Body of pancreas (tissue), 4 donors: ENCODE results near the gene NEDD4.

Experiments
- CTCF ChIP-seq, 7 experiments: fragments of 450-650 bp in 4 of 7; fragments of 200-600 bp in 3 of 7; sonication (generic) in 3 of 7; IDR thresholded peaks; one replicate each; pipeline ENCODE4 v1.5.1; 2016 to 2019; ENCODE audit warnings: antibody characterized with exemption in 7 of 7
- POLR2A ChIP-seq, 3 donors: fragments of 450-650 bp; IDR thresholded peaks; one replicate each; pipeline ENCODE4 v1.6.1; 2016; ENCODE audit warnings: antibody characterized with exemption in 3 of 3, mild to moderate bottlenecking in 2 of 3

GRCh38 chr15:55784286-55784685, 209.1 kb downstream of the NEDD4 start:
- TF ChIP-seq POLR2A (IDR thresholded peaks at IDR 0.05): no peak
- TF ChIP-seq CTCF (IDR thresholded peaks at IDR 0.05): no peak
